ENCODE results near the gene SLC12A2. TPM values are rescaled to one million over a fixed set of nuclear protein-coding genes. Genes with fewer than 3 reads are reported as not detected.

SLC12A2 gene
- total RNA-seq, 4 donors from 2014 or later, result 105 to 137 (median 129) TPM

DNA sequence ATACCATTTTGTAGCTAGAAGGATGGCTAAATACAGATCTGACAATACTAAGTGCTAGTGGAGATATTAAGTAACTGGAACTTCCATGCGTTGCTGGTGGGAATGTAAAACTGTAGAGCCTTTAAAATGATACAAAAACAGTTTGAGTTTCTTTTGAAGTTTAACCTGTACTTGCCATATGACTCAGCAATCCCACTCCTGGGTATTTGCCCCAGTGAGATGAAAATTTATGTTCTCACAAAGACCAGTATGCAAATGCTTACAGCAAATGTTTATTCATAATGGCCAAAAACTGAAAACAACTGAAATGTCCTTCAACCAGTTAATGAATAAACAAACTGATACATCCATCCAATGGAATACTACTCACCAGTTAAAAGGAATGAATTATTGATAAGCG lies 137.3 kb downstream of the SLC12A2 start:
- TF ChIP-seq POLR2A (IDR thresholded peaks at IDR 0.05) (no peak), POLR2AphosphoS5 (IDR thresholded peaks at IDR 0.05) (no peak), EP300 (IDR thresholded peaks at IDR 0.05) (no peak)
- TF ChIP-seq, protein P1, sequence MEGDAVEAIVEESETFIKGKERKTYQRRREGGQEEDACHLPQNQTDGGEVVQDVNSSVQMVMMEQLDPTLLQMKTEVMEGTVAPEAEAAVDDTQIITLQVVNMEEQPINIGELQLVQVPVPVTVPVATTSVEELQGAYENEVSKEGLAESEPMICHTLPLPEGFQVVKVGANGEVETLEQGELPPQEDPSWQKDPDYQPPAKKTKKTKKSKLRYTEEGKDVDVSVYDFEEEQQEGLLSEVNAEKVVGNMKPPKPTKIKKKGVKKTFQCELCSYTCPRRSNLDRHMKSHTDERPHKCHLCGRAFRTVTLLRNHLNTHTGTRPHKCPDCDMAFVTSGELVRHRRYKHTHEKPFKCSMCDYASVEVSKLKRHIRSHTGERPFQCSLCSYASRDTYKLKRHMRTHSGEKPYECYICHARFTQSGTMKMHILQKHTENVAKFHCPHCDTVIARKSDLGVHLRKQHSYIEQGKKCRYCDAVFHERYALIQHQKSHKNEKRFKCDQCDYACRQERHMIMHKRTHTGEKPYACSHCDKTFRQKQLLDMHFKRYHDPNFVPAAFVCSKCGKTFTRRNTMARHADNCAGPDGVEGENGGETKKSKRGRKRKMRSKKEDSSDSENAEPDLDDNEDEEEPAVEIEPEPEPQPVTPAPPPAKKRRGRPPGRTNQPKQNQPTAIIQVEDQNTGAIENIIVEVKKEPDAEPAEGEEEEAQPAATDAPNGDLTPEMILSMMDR (IDR thresholded peaks at IDR 0.05), result no peak
- no peak overlapping the region for H3K4me3 ChIP-seq
- ATAC-seq, result no peak

DNA sequence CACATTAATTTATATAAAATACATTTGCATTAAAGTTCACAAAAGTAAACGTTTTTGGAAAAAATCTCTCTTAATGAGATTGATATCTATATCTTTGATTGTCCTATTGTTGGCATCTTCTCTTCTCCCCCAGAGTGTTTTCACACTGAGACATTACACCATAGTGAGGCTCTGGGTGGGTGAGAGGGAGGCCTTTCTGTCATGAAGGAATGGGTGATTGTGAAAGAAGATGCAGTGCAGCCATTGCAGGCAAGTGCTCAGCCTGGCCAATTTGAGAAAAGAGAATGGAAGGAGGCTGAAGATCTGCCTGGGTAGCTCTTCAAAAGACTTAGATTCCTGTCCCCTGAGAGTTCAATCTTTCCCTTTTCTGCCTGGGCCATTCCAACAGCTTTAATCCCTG lies 140.8 kb downstream of the SLC12A2 start:
- no peak overlapping the region for H3K4me3 ChIP-seq
- H3K27me3 ChIP-seq, result no peaks in the 10 kb centered on the region
- no peaks in the 10 kb centered on the region for H3K9me3 ChIP-seq
- no peak overlapping the region for H3K27ac ChIP-seq
- 45 to 61% methylated on average over 1 of the region's 1 CpG for WGBS, 2 donors (ENCODE audit: low coverage in 1 of 2)
- H3K4me1 ChIP-seq, result peaks cover 0 to 13% (median 5%) of the 10 kb centered on the region in 3 donors
- ATAC-seq, result no peak
- TF ChIP-seq, protein P1 (IDR thresholded peaks at IDR 0.05), result no peak
- TF ChIP-seq POLR2A (IDR thresholded peaks at IDR 0.05), result no peak
- TF ChIP-seq EP300 (IDR thresholded peaks at IDR 0.05), result no peak
- TF ChIP-seq POLR2AphosphoS5 (IDR thresholded peaks at IDR 0.05), result no peak
- H3K36me3 ChIP-seq, result no peaks in the 10 kb centered on the region

More for the DNA sequence above, 137.3 kb downstream of the SLC12A2 start:
- Histone ChIP-seq H3K36me3 (no peaks in the 10 kb centered on the region), H3K27me3 (no peaks in the 10 kb centered on the region), H3K27ac (no peak overlapping the region), H3K9me3 (no peaks in the 10 kb centered on the region), H3K4me1 (no peaks in the 10 kb centered on the region)
- WGBS, 2 donors (ENCODE audit: low coverage in 1 of 2), result 97 to 100% methylated on average over 1 to 2 of the region's 2 CpGs

DNA sequence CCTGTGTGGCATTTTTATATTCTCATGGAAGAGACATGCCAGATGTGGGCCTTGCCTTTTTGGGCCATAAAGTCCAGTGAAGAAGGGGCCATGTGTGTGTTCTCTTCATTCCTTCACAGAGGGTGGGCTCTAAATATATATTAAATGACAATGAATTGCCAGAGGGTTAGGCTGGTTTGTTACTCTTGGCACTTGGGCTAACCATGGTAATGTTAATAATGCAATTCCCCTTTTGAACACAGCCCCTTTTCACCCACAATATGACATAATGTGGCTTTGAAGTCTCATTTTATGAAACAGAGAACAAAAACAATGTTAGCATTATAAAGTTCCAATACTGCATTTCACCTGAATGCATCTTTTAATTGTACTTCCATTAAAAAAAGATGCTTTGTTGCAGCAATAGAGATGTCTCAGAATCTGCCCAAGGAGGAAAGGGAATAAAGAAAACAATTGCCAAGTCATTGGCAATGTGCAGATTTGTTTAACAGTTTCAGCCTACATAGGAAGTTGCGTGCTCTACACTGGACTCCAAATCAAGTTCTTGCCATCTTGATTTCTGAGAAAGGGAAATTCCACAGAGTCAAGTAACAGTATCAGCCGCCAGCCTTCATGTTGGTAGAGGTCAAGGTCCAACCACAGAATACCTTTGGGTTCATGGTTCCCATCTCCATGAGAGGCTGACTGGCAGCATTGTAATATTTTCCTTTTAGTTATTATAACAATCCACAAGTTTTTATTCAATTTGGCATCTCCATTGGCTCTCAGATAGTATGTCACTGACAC lies 141.9 kb downstream of the SLC12A2 start:
- Histone ChIP-seq H3K4me1 (peaks cover 0 to 13% (median 5%) of the 10 kb centered on the region in 3 donors), H3K4me3 (no peak overlapping the region), H3K27ac (no peak overlapping the region), H3K27me3 (no peaks in the 10 kb centered on the region), H3K9me3 (no peaks in the 10 kb centered on the region), H3K36me3 (no peaks in the 10 kb centered on the region)
- 94 to 100% methylated on average over 2 of the region's 2 CpGs for WGBS, 2 donors (ENCODE audit: low coverage in 1 of 2)
- ATAC-seq, result no peak
- TF ChIP-seq POLR2AphosphoS5 (IDR thresholded peaks at IDR 0.05) (no peak), POLR2A (IDR thresholded peaks at IDR 0.05) (no peak), EP300 (IDR thresholded peaks at IDR 0.05) (no peak)
- TF ChIP-seq, protein P1 (IDR thresholded peaks at IDR 0.05), result no peak

DNA sequence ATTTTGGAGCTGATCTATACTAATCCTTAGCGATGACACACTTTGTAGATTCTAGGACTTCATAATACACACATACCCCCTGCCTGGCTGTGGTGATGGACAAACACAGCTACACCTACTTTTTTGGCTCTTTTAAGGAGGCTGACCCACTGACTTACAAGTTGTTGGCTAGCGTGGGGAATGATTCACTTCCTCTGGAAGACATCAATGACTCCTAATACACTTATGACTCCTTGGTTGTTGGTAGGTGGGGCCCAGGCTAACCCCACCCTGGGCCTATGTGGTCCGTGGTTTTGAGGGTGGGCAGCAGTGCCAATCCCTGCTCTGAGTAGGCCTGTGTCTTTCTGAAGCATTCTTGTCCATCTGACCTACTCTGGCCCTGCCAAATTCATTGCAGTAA lies 144.4 kb downstream of the SLC12A2 start:
- Histone ChIP-seq H3K9me3 (no peaks in the 10 kb centered on the region), H3K4me1 (peaks cover 0 to 13% (median 5%) of the 10 kb centered on the region in 3 donors), H3K4me3 (no peak overlapping the region), H3K27me3 (no peaks in the 10 kb centered on the region), H3K27ac (no peak overlapping the region), H3K36me3 (no peaks in the 10 kb centered on the region)
- WGBS, 2 donors (ENCODE audit: low coverage in 1 of 2), result 20 to 35% methylated on average over 2 of the region's 3 CpGs
- TF ChIP-seq, protein P1 (IDR thresholded peaks at IDR 0.05), result no peak
- TF ChIP-seq POLR2A (IDR thresholded peaks at IDR 0.05) (no peak), POLR2AphosphoS5 (IDR thresholded peaks at IDR 0.05) (peak; percentile 34), EP300 (IDR thresholded peaks at IDR 0.05) (no peak)
- ATAC-seq, result peak; percentile 76

DNA sequence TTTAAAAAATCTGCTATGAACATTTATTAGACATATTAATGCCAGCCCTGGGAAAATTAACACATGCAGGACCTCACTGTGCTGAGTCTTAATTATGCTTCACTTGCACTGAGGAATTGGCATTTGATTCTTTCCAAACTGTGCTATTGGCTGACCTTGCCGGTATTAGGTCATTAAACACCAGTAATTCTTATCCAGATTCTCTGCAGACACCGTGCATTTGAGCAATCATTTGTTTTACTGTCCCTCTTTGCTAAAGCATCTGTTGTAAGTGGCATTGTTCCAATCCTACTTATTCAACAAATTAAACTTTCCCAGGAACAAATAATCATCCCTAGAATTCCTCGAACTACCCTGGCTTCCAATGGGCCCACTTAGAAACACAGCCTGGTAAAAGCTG lies 145.0 kb downstream of the SLC12A2 start:
- peak; percentile 58 for ATAC-seq
- TF ChIP-seq POLR2A (IDR thresholded peaks at IDR 0.05) (no peak), POLR2AphosphoS5 (IDR thresholded peaks at IDR 0.05) (peak; percentile 70)
- 10 to 28% methylated on average over 3 of the region's 3 CpGs for WGBS, 2 donors (ENCODE audit: low coverage in 1 of 2)

More for the DNA sequence above, 145.0 kb downstream of the SLC12A2 start:
- peaks cover 0 to 13% (median 5%) of the 10 kb centered on the region in 3 donors for H3K4me1 ChIP-seq
- H3K36me3 ChIP-seq, result no peaks in the 10 kb centered on the region
- H3K27ac ChIP-seq, result no peak overlapping the region
- H3K27me3 ChIP-seq, result no peaks in the 10 kb centered on the region
- no peaks in the 10 kb centered on the region for H3K9me3 ChIP-seq
- no peak overlapping the region for H3K4me3 ChIP-seq
